H9 (cell line): ENCODE results near the gene SPP1. TPM values are rescaled to one million over a fixed set of nuclear protein-coding genes. Genes with fewer than 3 reads are reported as not detected.

ENCODE experiments used
- DNase-seq: peaks from one replicate; pipeline ENCODE4 v3.0.0-alpha.2; 2017
- H2AFZ ChIP-seq: one replicate; pipeline ENCODE4 v1.6.1; 2013; ENCODE audit warnings: mild to moderate bottlenecking, low read length, control low read depth, moderate library complexity
- H2AK5ac ChIP-seq: 2 replicates; pipeline ENCODE4 v1.6.1; 2013; ENCODE audit warnings: low read length, control low read depth, mixed read lengths; ENCODE audit not compliant: insufficient read length
- H2BK120ac ChIP-seq: one replicate; pipeline ENCODE4 v1.6.1; 2013; ENCODE audit warnings: low read depth, mild to moderate bottlenecking, low read length, control low read depth, inconsistent platforms; ENCODE audit not compliant: poor library complexity, severe bottlenecking
- H2BK12ac ChIP-seq: 2 replicates; pipeline ENCODE4 v1.6.1; 2013; ENCODE audit warnings: low read length, control low read depth, mixed read lengths, low read depth; ENCODE audit not compliant: insufficient read length
- H2BK15ac ChIP-seq: 2 replicates; pipeline ENCODE4 v1.6.1; 2013; ENCODE audit warnings: low read depth, low read length, control low read depth
- H2BK20ac ChIP-seq: one replicate; pipeline ENCODE4 v1.6.1; 2013; ENCODE audit warnings: low read depth, mild to moderate bottlenecking, low read length, control low read depth, inconsistent platforms; ENCODE audit not compliant: poor library complexity, severe bottlenecking
- H2BK5ac ChIP-seq: 2 replicates; pipeline ENCODE4 v1.6.1; 2013; ENCODE audit warnings: low read length, control low read depth, mixed read lengths; ENCODE audit not compliant: insufficient read length
- H3K14ac ChIP-seq: 2 replicates; pipeline ENCODE4 v1.6.1; 2013; ENCODE audit warnings: low read length, control low read depth; ENCODE audit not compliant: insufficient read depth
- H3K18ac ChIP-seq: 2 replicates; pipeline ENCODE4 v1.6.1; 2013; ENCODE audit warnings: low read depth, mild to moderate bottlenecking, mixed read lengths, low read length, control low read depth; ENCODE audit not compliant: insufficient read length
- H3K23ac ChIP-seq: 2 replicates; pipeline ENCODE4 v1.6.1; 2013; ENCODE audit warnings: low read length, control low read depth, mixed read lengths, low read depth; ENCODE audit not compliant: insufficient read length
- H3K23me2 ChIP-seq: 2 replicates; pipeline ENCODE4 v1.6.1; 2013; ENCODE audit warnings: low read depth, mild to moderate bottlenecking, mixed read lengths, low read length, control low read depth; ENCODE audit not compliant: insufficient read length, poor library complexity, severe bottlenecking
- H3K27ac ChIP-seq: 2 replicates; pipeline ENCODE4 v1.5.1; 2013; ENCODE audit warnings: low read length, control low read depth, mixed read lengths, low read depth; ENCODE audit not compliant: insufficient read length
- H3K27me3 ChIP-seq: 2 replicates; pipeline ENCODE4 v1.6.1; 2013; ENCODE audit warnings: low read length, control low read depth, inconsistent platforms; ENCODE audit not compliant: insufficient read depth
- H3K4ac ChIP-seq: 2 replicates; pipeline ENCODE4 v1.6.1; 2013; ENCODE audit warnings: low read depth, mild to moderate bottlenecking, control low read depth, inconsistent platforms, low read length, moderate library complexity
- H3K4me1 ChIP-seq: 2 replicates; pipeline ENCODE4 v1.6.1; 2013; ENCODE audit warnings: low read length, control low read depth, inconsistent platforms; ENCODE audit not compliant: insufficient read depth
- H3K4me2 ChIP-seq: 2 replicates; pipeline ENCODE4 v1.6.1; 2013; ENCODE audit warnings: low read length, control low read depth, mixed read lengths; ENCODE audit not compliant: insufficient read length, insufficient read depth
- H3K56ac ChIP-seq: 2 replicates; pipeline ENCODE4 v1.6.1; 2013; ENCODE audit warnings: low read depth, mild to moderate bottlenecking, mixed read lengths, low read length, control low read depth; ENCODE audit not compliant: insufficient read length
- H3K79me1 ChIP-seq: 2 replicates; pipeline ENCODE4 v1.6.1; 2013; ENCODE audit warnings: low read depth, mild to moderate bottlenecking, moderate library complexity, low read length, control low read depth, inconsistent platforms; ENCODE audit not compliant: insufficient read depth, poor library complexity, severe bottlenecking
- H3K79me2 ChIP-seq: 2 replicates; pipeline ENCODE4 v1.6.1; 2013; ENCODE audit warnings: low read length, control low read depth, inconsistent platforms; ENCODE audit not compliant: insufficient read depth
- H3K9ac ChIP-seq: 2 replicates; pipeline ENCODE4 v1.6.1; 2013; ENCODE audit warnings: low read length, control low read depth, mixed read lengths; ENCODE audit not compliant: insufficient read length; ENCODE audit errors: extremely low read depth
- H3K9me3 ChIP-seq: one replicate; pipeline ENCODE4 v1.6.1; 2013; ENCODE audit warnings: low read depth, low read length, inconsistent platforms; ENCODE audit not compliant: control insufficient read depth
- H3T11ph ChIP-seq: one replicate; pipeline ENCODE4 v1.6.1; 2013; ENCODE audit warnings: mild to moderate bottlenecking, low read length, control low read depth, inconsistent platforms
- H4K20me1 ChIP-seq: one replicate; pipeline ENCODE4 v1.6.1; 2013; ENCODE audit not compliant: control insufficient read depth, insufficient read length, insufficient read depth
- H4K5ac ChIP-seq: 2 replicates; pipeline ENCODE4 v1.6.1; 2013; ENCODE audit warnings: low read depth, mild to moderate bottlenecking, mixed read lengths, low read length, control low read depth; ENCODE audit not compliant: insufficient read length
- H4K8ac ChIP-seq: replicated peaks from 2 replicates; pipeline ENCODE4 v1.6.1; 2013; ENCODE audit warnings: low read length, control low read depth, mixed read lengths, low read depth; ENCODE audit not compliant: insufficient read length
- H4K91ac ChIP-seq: 2 replicates; pipeline ENCODE4 v1.6.1; 2013; ENCODE audit warnings: low read depth, mild to moderate bottlenecking, moderate library complexity, mixed read lengths, low read length, control low read depth; ENCODE audit not compliant: insufficient read length
- H3K27ac Mint-ChIP-seq, 3 experiments: 2 replicates in 2 of 3; 3 replicates in 1 of 3; pipeline ENCODE4 v1.8.0; 2020 to 2021; ENCODE audit warnings: mixed read lengths in 3 of 3, mild to moderate bottlenecking in 1 of 3, moderate library complexity in 1 of 3
- H3K27me3 Mint-ChIP-seq: 2 replicates; pipeline ENCODE4 v1.8.0; 2021; ENCODE audit warnings: low read depth, mild to moderate bottlenecking, moderate library complexity, mixed read lengths
- H3K36me3 Mint-ChIP-seq, 3 experiments: 2 replicates in 2 of 3; 3 replicates in 1 of 3; pipeline ENCODE4 v1.8.0; 2020 to 2021; ENCODE audit warnings: low read depth in 3 of 3, mixed read lengths in 3 of 3; ENCODE audit not compliant: insufficient read depth in 1 of 3
- H3K4me1 Mint-ChIP-seq, 2 experiments: 2 replicates each; pipeline ENCODE4 v1.8.0; 2020; ENCODE audit warnings: mixed read lengths in 2 of 2
- H3K4me3 Mint-ChIP-seq, 2 experiments: 2 replicates in 1 of 2; 3 replicates in 1 of 2; pipeline ENCODE4 v1.8.0; 2020 to 2021; ENCODE audit warnings: mild to moderate bottlenecking in 2 of 2, mixed read lengths in 2 of 2, moderate library complexity in 1 of 2
- H3K9me3 Mint-ChIP-seq, 2 experiments: 2 replicates in 1 of 2; 3 replicates in 1 of 2; pipeline ENCODE4 v1.8.0; 2020; ENCODE audit warnings: mild to moderate bottlenecking in 2 of 2, mixed read lengths in 2 of 2, moderate library complexity in 1 of 2
- total RNA-seq: library from RNA; stranded (reverse); gene quantifications from 2 replicates; pipeline ENCODE4 v1.2.1, GENCODE V29; 2021
- TF ChIP-seq, protein P1 (sequence below): fragments of 200-600 bp; sonication (generic); conservative IDR thresholded peaks from 3 replicates; pipeline ENCODE4 v1.8.0; 2021; ENCODE audit warnings: antibody characterized with exemption, mild to moderate bottlenecking

The SPP1 gene
- total RNA-seq, 1 experiment from 2014 or later = 13.2 TPM

- no peak overlapping the region for H4K8ac ChIP-seq
- H3K56ac ChIP-seq = no peak overlapping the region
- H3K27ac Mint-ChIP-seq = peak overlapping the region in 1 of 3 experiments; percentile 21; a peak in 1 of 7 replicates
- H3K27ac ChIP-seq = no peak overlapping the region
- no peak overlapping the region for H2BK120ac ChIP-seq
- no peak overlapping the region for H4K5ac ChIP-seq
- H3K4me1 Mint-ChIP-seq = peaks cover 12 to 14% of the 10 kb centered on the region in 2 experiments
- no peak overlapping the region for H2BK5ac ChIP-seq
- H3K36me3 Mint-ChIP-seq = peaks cover 47 to 77% (median 56%) of the 10 kb centered on the region in 3 experiments
- H3K4me3 Mint-ChIP-seq = no peak overlapping the region
- no peak overlapping the region for H4K91ac ChIP-seq
- no peak overlapping the region for H2AFZ ChIP-seq
- no peak overlapping the region for H3K14ac ChIP-seq
- TF ChIP-seq, protein P1, sequence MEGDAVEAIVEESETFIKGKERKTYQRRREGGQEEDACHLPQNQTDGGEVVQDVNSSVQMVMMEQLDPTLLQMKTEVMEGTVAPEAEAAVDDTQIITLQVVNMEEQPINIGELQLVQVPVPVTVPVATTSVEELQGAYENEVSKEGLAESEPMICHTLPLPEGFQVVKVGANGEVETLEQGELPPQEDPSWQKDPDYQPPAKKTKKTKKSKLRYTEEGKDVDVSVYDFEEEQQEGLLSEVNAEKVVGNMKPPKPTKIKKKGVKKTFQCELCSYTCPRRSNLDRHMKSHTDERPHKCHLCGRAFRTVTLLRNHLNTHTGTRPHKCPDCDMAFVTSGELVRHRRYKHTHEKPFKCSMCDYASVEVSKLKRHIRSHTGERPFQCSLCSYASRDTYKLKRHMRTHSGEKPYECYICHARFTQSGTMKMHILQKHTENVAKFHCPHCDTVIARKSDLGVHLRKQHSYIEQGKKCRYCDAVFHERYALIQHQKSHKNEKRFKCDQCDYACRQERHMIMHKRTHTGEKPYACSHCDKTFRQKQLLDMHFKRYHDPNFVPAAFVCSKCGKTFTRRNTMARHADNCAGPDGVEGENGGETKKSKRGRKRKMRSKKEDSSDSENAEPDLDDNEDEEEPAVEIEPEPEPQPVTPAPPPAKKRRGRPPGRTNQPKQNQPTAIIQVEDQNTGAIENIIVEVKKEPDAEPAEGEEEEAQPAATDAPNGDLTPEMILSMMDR = no peak
- no peaks in the 10 kb centered on the region for H3K4me1 ChIP-seq
- H3K9ac ChIP-seq = no peak overlapping the region
- no peaks in the 10 kb centered on the region for H3K23me2 ChIP-seq
- peaks cover 2% of the 10 kb centered on the region for H3K79me1 ChIP-seq
- no peak overlapping the region for H3K23ac ChIP-seq
- peaks cover 26 to 28% of the 10 kb centered on the region in 2 experiments for H3K9me3 Mint-ChIP-seq
- no peak for DNase-seq
- H3K18ac ChIP-seq = no peak overlapping the region
- no peak overlapping the region for H2BK20ac ChIP-seq
- no peak overlapping the region for H3K4ac ChIP-seq
- H2AK5ac ChIP-seq = no peak overlapping the region
- H3K9me3 ChIP-seq = peaks cover 5% of the 10 kb centered on the region
- no peak overlapping the region for H3K4me2 ChIP-seq
- no peaks in the 10 kb centered on the region for H4K20me1 ChIP-seq
- H3K79me2 ChIP-seq = no peaks in the 10 kb centered on the region; the same call in 1 of the 2 replicates
- H2BK15ac ChIP-seq = 0 out of 2 replicates have a peak overlapping the region, but pooled peaks have one; percentile 14
- H3K27me3 ChIP-seq = no peaks in the 10 kb centered on the region
- H2BK12ac ChIP-seq = no peak overlapping the region
- peaks cover 2% of the 10 kb centered on the region; the same call in 1 of the 2 replicates for H3K27me3 Mint-ChIP-seq
- H3T11ph ChIP-seq = no peak overlapping the region
Observed at GRCh38 chr4:88021824-88022223, 46.3 kb downstream of the SPP1 start.
